IPS DF 6.9 (cell line): ENCODE data around the gene LY6G6D.
"Not testable (repeated sequence)": the region's sequence is repeated elsewhere in the genome, so short reads cannot be mapped to it uniquely, and the experiment has no call there.

Experiments
- DNase-seq: peaks from one replicate; pipeline ENCODE4 v3.0.0-alpha.2; 2013; ENCODE audit warnings: low read depth, low spot score
- H3K27ac ChIP-seq: one replicate; pipeline ENCODE4 v1.5.1; 2013; ENCODE audit warnings: low read length, control low read depth
- H3K27me3 ChIP-seq: 2 replicates; pipeline ENCODE4 v1.6.1; 2013; ENCODE audit warnings: mild to moderate bottlenecking, low read length; ENCODE audit not compliant: control insufficient read depth, insufficient read depth
- H3K36me3 ChIP-seq: 2 replicates; pipeline ENCODE4 v1.6.1; 2013; ENCODE audit warnings: low read length; ENCODE audit not compliant: control insufficient read depth, insufficient read depth
- H3K4me1 ChIP-seq: 2 replicates; pipeline ENCODE4 v1.6.1; 2013; ENCODE audit warnings: low read length; ENCODE audit not compliant: control insufficient read depth, insufficient read depth
- H3K4me3 ChIP-seq: 2 replicates; pipeline ENCODE4 v1.5.1; 2013; ENCODE audit warnings: mild to moderate bottlenecking, low read length
- H3K9me3 ChIP-seq: 2 replicates; pipeline ENCODE4 v1.6.1; 2013; ENCODE audit warnings: low read length, inconsistent platforms; ENCODE audit not compliant: control insufficient read depth, insufficient read depth
- WGBS: extraction: QIAGEN DNeasy Blood & Tissue Kit; methylation state at CpG from one replicate; pipeline ENCODE4 v1.1.7; 2013; ENCODE audit warnings: mixed read lengths, missing lambda C conversion rate; ENCODE audit not compliant: insufficient read length, insufficient coverage; 5-methylcytosine and 5-hydroxymethylcytosine counted together

LY6G6D gene

DNA sequence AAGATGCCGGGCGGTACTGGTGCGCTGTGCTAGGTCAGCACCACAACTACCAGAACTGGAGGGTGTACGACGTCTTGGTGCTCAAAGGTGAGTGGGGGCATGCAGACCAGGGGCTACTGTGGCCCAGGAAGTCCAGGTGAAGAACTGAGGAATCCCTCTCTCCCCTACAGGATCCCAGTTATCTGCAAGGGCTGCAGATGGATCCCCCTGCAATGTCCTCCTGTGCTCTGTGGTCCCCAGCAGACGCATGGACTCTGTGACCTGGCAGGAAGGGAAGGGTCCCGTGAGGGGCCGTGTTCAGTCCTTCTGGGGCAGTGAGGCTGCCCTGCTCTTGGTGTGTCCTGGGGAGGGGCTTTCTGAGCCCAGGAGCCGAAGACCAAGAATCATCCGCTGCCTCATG lies 7.4 kb upstream of the LY6G6D start:
- DNase-seq, result no peak
- no peaks in the 10 kb centered on the region for H3K4me1 ChIP-seq
- H3K9me3 ChIP-seq, result no peaks in the 10 kb centered on the region
- H3K4me3 ChIP-seq, result no peak overlapping the region
- H3K27me3 ChIP-seq, result no peaks in the 10 kb centered on the region
- no peaks in the 10 kb centered on the region for H3K36me3 ChIP-seq
- no CpG with 5 or more reads among the region's 10 CpGs for WGBS
- H3K27ac ChIP-seq, result no peak overlapping the region

GRCh38 chr6:31708224-31708623 lies 6.9 kb upstream of the LY6G6D start:
- WGBS, result no CpG with 5 or more reads among the region's 3 CpGs
- no peaks in the 10 kb centered on the region for H3K36me3 ChIP-seq
- H3K4me1 ChIP-seq, result no peaks in the 10 kb centered on the region
- no peak overlapping the region for H3K27ac ChIP-seq
- no peaks in the 10 kb centered on the region for H3K9me3 ChIP-seq
- no peaks in the 10 kb centered on the region for H3K27me3 ChIP-seq
- DNase-seq, result no peak
- no peak overlapping the region for H3K4me3 ChIP-seq

- not testable (repeated sequence) for H3K4me1 ChIP-seq, DNase-seq
- WGBS, result no CpG with 5 or more reads among the region's 11 CpGs
Observed at GRCh38 chr6:31709157-31709556, 6.0 kb upstream of the LY6G6D start.

DNA sequence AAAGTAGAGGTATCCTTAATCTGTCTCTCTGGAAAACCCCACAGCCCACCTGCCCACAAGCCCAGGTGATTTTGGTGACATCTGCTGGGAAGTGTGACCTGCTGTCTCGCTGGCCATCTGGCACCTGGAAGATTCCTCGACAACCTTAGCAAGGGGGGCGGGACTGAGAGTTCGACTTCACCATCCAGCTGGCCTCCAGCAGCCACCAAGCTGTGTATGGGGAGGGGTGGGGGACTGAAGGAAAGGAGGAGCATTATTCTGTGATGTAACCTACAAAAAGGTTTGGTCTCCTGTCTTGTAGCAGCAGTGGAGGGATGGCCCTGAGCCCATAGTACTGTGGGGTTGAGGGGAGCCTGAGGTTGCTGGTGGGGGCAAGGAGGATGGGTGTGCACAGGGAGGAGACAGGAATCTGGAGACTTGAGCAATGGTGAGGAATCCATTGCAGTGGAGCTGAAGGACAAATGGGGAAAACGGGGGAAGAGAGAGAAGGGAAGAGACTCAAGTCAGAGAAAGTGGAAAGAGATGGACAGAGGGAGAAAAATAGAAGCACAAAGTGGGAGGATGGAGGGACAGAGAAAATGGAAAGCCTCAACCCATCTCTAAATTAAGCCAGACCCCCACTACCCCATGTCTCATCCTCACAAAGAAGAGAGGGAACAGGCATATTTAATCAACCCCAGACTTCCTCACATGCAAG lies 4.5 kb upstream of the LY6G6D start:
- no peaks in the 10 kb centered on the region for H3K27me3 ChIP-seq
- WGBS, result no CpG with 5 or more reads among the region's 5 CpGs
- H3K36me3 ChIP-seq, result no peaks in the 10 kb centered on the region
- no peak overlapping the region for H3K27ac ChIP-seq
- no peaks in the 10 kb centered on the region for H3K9me3 ChIP-seq
- DNase-seq, result no peak
- H3K4me3 ChIP-seq, result no peak overlapping the region
- peaks cover 6% of the 10 kb centered on the region for H3K4me1 ChIP-seq

More at GRCh38 chr6:31709157-31709556, 6.0 kb upstream of the LY6G6D start:
- H3K9me3 ChIP-seq, H3K27ac ChIP-seq, H3K36me3 ChIP-seq, H3K27me3 ChIP-seq, H3K4me3 ChIP-seq: not testable (repeated sequence)

GRCh38 chr6:31711233-31711632 lies 3.9 kb upstream of the LY6G6D start:
- no CpG with 5 or more reads among the region's 8 CpGs for WGBS
- no peak for DNase-seq
- no peak overlapping the region for H3K4me3 ChIP-seq

DNA sequence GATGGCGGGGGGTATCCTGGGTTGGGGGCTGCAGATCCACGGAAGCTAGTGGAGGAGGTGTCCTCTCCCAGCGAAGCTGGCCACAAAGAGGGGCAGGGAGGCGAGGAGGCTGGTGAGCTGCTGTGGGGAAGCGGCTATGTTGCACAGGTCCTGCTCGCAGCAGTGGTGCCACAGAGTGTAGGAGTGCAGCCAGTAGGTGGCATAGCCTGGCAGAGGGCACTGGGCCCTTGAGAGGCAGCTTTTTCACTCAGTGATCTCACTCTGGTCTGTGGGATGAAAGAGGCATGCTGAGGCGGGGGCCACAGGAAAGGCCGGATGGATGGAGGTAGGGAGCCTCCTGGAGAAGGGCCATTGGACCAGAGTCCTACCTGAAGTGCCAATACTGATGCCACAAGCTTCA lies 2.9 kb upstream of the LY6G6D start:
- Histone ChIP-seq H3K9me3 (no peaks in the 10 kb centered on the region), H3K27ac (no peak overlapping the region), H3K27me3 (no peaks in the 10 kb centered on the region), H3K36me3 (no peaks in the 10 kb centered on the region), H3K4me3 (no peak overlapping the region), H3K4me1 (peaks cover 6% of the 10 kb centered on the region)
- no CpG with 5 or more reads among the region's 8 CpGs for WGBS
- no peak for DNase-seq

More at GRCh38 chr6:31711233-31711632, 3.9 kb upstream of the LY6G6D start:
- Histone ChIP-seq H3K9me3 (no peaks in the 10 kb centered on the region), H3K36me3 (no peaks in the 10 kb centered on the region), H3K27me3 (no peaks in the 10 kb centered on the region), H3K27ac (no peak overlapping the region), H3K4me1 (peaks cover 6% of the 10 kb centered on the region)

GRCh38 chr6:31713465-31713864 lies 1.7 kb upstream of the LY6G6D start:
- H3K36me3 ChIP-seq, result no peaks in the 10 kb centered on the region
- WGBS, result no CpG with 5 or more reads among the region's 4 CpGs
- H3K27ac ChIP-seq, result no peak overlapping the region
- peaks cover 12% of the 10 kb centered on the region for H3K4me1 ChIP-seq
- no peak overlapping the region for H3K4me3 ChIP-seq
- H3K9me3 ChIP-seq, result no peaks in the 10 kb centered on the region
- no peak for DNase-seq
- H3K27me3 ChIP-seq, result no peaks in the 10 kb centered on the region

DNA sequence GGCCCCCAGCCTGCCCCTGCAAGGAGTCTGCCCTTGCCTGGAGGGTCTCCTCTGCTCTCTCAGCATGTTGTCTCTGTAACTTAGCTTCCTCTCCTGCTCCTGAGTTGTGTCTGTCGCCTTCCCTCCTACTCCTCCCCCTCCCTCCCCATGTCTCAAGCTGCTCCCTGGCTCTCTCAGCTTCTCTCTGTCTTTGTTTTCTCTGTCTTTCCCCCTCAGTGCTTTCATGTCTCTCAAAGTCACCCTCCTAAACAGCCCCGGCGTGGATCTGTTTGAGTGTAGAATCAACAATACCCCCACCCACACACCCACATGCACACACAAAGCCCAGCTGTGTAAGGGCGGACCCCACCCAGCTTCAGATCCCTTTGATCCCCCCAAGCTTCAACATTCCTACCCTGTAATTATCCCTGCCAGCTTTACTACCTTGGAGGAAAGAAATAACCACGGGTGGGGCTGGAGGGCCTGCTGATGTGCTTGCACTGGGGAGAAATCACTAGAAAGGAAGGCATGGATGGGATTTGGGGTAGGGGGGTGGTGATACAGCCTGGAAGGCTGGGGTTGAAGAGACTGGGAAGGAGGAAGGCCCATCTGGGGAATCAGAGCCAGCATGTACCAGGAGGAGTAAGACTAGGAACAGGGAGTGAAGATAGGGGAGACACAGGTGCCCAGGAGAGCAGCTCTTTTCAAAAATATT lies 1.0 kb upstream of the LY6G6D start:
- Histone ChIP-seq H3K36me3 (no peaks in the 10 kb centered on the region), H3K4me1 (peaks cover 16% of the 10 kb centered on the region), H3K9me3 (no peaks in the 10 kb centered on the region), H3K4me3 (no peak overlapping the region), H3K27ac (no peak overlapping the region), H3K27me3 (no peaks in the 10 kb centered on the region)
- WGBS, result no CpG with 5 or more reads among the region's 5 CpGs
- no peak for DNase-seq

DNA sequence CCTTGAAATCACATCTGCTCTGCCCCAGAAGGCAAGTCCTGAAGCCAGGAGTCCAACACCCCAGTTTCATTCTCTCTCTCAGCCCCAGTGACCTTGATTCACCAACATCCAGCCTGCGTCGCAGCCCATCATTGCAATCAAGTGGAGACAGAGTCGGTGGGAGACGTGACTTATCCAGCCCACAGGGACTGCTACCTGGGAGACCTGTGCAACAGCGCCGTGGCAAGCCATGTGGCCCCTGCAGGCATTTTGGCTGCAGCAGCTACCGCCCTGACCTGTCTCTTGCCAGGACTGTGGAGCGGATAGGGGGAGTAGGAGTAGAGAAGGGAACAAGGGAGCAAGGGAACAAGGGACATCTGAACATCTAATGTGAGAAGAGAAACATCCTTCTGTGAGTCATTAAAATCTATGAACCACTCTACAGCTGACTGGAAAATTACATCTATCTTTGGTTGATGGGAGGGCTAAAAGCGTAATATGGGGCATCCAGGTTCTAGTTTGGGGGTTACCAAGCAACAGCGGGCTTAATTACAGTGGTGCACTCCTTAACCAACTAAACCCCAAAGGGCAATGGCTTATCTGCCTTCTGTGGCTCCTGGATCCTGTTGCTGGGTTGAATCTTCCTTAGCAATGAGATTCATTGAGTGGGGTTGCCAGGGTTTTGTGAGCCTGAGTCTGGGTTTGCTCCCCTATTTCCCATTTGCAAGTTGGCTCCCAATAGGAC lies 2.5 kb downstream of the LY6G6D start:
- H3K9me3 ChIP-seq, result no peaks in the 10 kb centered on the region
- peaks cover 16% of the 10 kb centered on the region for H3K4me1 ChIP-seq
- no peak for DNase-seq
- no peak overlapping the region for H3K4me3 ChIP-seq
- H3K27me3 ChIP-seq, result no peaks in the 10 kb centered on the region
- no CpG with 5 or more reads among the region's 10 CpGs for WGBS
- H3K27ac ChIP-seq, result no peak overlapping the region
- H3K36me3 ChIP-seq, result no peaks in the 10 kb centered on the region

DNA sequence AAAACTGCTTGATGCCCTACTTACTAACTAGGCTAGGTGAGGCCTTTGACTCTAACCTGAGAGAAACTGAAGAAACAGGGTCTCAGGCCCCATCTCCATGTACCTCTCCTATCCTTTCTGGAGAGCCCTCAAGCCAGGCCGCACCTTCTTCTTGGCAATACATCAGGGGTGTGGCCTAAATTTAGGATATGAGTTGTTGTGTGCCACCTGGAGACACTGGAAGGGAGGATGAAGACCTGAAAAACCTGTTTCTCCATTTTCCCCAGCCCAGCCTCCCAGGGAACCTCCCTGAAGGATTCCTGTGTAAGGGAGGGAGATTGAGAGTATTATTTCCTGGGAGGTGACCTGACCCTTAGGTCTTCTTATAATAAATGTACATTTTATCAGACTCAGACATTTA lies 3.1 kb downstream of the LY6G6D start:
- DNase-seq, result no peak
- no peaks in the 10 kb centered on the region for H3K27me3 ChIP-seq
- H3K4me1 ChIP-seq, result peaks cover 16% of the 10 kb centered on the region
- H3K27ac ChIP-seq, result no peak overlapping the region
- no CpG with 5 or more reads among the region's 1 CpG for WGBS
- H3K4me3 ChIP-seq, result no peak overlapping the region
- H3K36me3 ChIP-seq, result no peaks in the 10 kb centered on the region
- H3K9me3 ChIP-seq, result no peaks in the 10 kb centered on the region
